GM21737 (cell line): Measurements from ENCODE around the gene SCUBE2.

ENCODE experiments used
- ATAC-seq: cut with Tn5 transposase; IDR thresholded peaks from one replicate; pipeline ENCODE4 v1.9.1; 2021; ENCODE audit warnings: mild to moderate bottlenecking, moderate library complexity; ENCODE audit not compliant: unreplicated experiment

Gene SCUBE2

GRCh38 chr11:9091044-9091922 lies at the start of gene SCUBE2:
Gene SCUBE2, minus strand, starts transcription at chr11:9091599. Its CDS starts 71 bp downstream, at chr11:9091528.
- ATAC-seq, result no peak

- no peak for ATAC-seq
These were observed 49.8 kb upstream of the SCUBE2 start for GRCh38 chr11:9141186-9141585.

- no peak for ATAC-seq
These were observed 48.4 kb upstream of the SCUBE2 start for GRCh38 chr11:9139628-9140357.

- no peak for ATAC-seq
These were observed 47.5 kb upstream of the SCUBE2 start for GRCh38 chr11:9138612-9139579.

- ATAC-seq, result no peak
These were observed 46.7 kb upstream of the SCUBE2 start for GRCh38 chr11:9138133-9138453.

GRCh38 chr11:9137293-9138132 lies 46.1 kb upstream of the SCUBE2 start:
- ATAC-seq, result peak; percentile 74

- ATAC-seq, result no peak
These were observed 45.3 kb upstream of the SCUBE2 start for GRCh38 chr11:9136741-9137140.

GRCh38 chr11:9133956-9134355 lies 42.6 kb upstream of the SCUBE2 start:
- ATAC-seq, result no peak

GRCh38 chr11:9132203-9132878 lies 40.9 kb upstream of the SCUBE2 start:
- ATAC-seq, result no peak

GRCh38 chr11:9130297-9130696 lies 38.9 kb upstream of the SCUBE2 start:
- ATAC-seq, result no peak

- no peak for ATAC-seq
These were observed 35.2 kb upstream of the SCUBE2 start for GRCh38 chr11:9126636-9127035.

- no peak for ATAC-seq
These were observed 33.9 kb upstream of the SCUBE2 start for GRCh38 chr11:9125185-9125886.

GRCh38 chr11:9123595-9124304 lies 32.4 kb upstream of the SCUBE2 start:
- no peak for ATAC-seq

- ATAC-seq, result no peak
These were observed 30.0 kb upstream of the SCUBE2 start for GRCh38 chr11:9121469-9121796.

GRCh38 chr11:9120664-9121468 lies 29.5 kb upstream of the SCUBE2 start:
- ATAC-seq, result no peak

- ATAC-seq, result no peak
These were observed 26.9 kb upstream of the SCUBE2 start for GRCh38 chr11:9118277-9118676.

GRCh38 chr11:9112075-9112474 lies 20.7 kb upstream of the SCUBE2 start:
- ATAC-seq, result no peak
